K562 (cell line): Measurements from ENCODE around the gene CFAP206. TPM values are rescaled to one million over a fixed set of nuclear protein-coding genes. Genes with fewer than 3 reads are reported as not detected.

Experiments
- CREB3 ChIP-seq: fragments of 450-650 bp; conservative IDR thresholded peaks from 2 replicates; pipeline ENCODE4 v1.6.1; 2016; ENCODE audit warnings: missing genetic modification characterization, low read depth, mild to moderate bottlenecking, missing compliant biosample characterization, moderate library complexity
- DEAF1 ChIP-seq: fragments of 450-650 bp; formaldehyde crosslinking; IDR thresholded peaks from 2 replicates; pipeline ENCODE4 v1.4.0; 2020; ENCODE audit warnings: mild to moderate bottlenecking, moderate library complexity
- EGR1 ChIP-seq: fragments of 450-650 bp; conservative IDR thresholded peaks from 2 replicates; pipeline ENCODE4 v1.6.1; 2017; ENCODE audit warnings: mild to moderate bottlenecking
- HLTF ChIP-seq: fragments of 450-650 bp; IDR thresholded peaks from 2 replicates; pipeline ENCODE4 v1.6.1; 2016
- HNRNPL ChIP-seq: fragments of 200-400 bp; formaldehyde crosslinking; IDR thresholded peaks from 2 replicates; pipeline ENCODE4 v1.6.1; 2017; ENCODE audit warnings: low read depth, mild to moderate bottlenecking, low read length
- NFE2L1 ChIP-seq: fragments of 450-650 bp; IDR thresholded peaks from 2 replicates; pipeline ENCODE4 v1.6.1; 2016; ENCODE audit warnings: missing genetic modification characterization, low read depth, mild to moderate bottlenecking, missing compliant biosample characterization, moderate library complexity, borderline replicate concordance
- NFYB ChIP-seq: IDR thresholded peaks from 2 replicates; pipeline ENCODE4 v1.6.1; 2011; ENCODE audit warnings: mild to moderate bottlenecking, moderate library complexity; ENCODE audit not compliant: insufficient read length; ENCODE audit errors: extremely low read depth
- PTRF ChIP-seq: fragments of 450-650 bp; IDR thresholded peaks from 2 replicates; pipeline ENCODE4 v1.6.1; 2016; ENCODE audit warnings: mild to moderate bottlenecking, missing genetic modification characterization, missing compliant biosample characterization
- RBM15 ChIP-seq: fragments of 200-400 bp; formaldehyde crosslinking; IDR thresholded peaks from 2 replicates; pipeline ENCODE4 v1.6.1; 2018; ENCODE audit warnings: mild to moderate bottlenecking, low read length, moderate library complexity; ENCODE audit not compliant: insufficient read depth
- SIN3B ChIP-seq: fragments of 450-650 bp; IDR thresholded peaks from 2 replicates; pipeline ENCODE4 v1.6.1; 2017; ENCODE audit warnings: low read depth, mild to moderate bottlenecking, moderate library complexity
- SLC30A9 ChIP-seq: fragments of 250-450 bp; sonication (Bioruptor Pico); IDR thresholded peaks from 2 replicates; pipeline ENCODE4 v1.8.0; 2022; ENCODE audit warnings: mild to moderate bottlenecking, moderate library complexity
- STAT5B ChIP-seq: fragments of 250-450 bp; sonication (Bioruptor Pico); IDR thresholded peaks from 2 replicates; pipeline ENCODE4 v1.8.0; 2021; ENCODE audit warnings: mild to moderate bottlenecking, inconsistent platforms
- TEAD2 ChIP-seq: fragments of 450-650 bp; IDR thresholded peaks from 2 replicates; pipeline ENCODE4 v1.6.1; 2016; ENCODE audit warnings: missing genetic modification characterization, control low read depth, missing compliant biosample characterization
- TRIM24 ChIP-seq, 2 experiments: fragments of 450-650 bp; IDR thresholded peaks; 2 replicates each; pipeline ENCODE4 v1.6.1; 2016
- ZFPM2 ChIP-seq: fragments of 250-450 bp; sonication (Bioruptor Pico); IDR thresholded peaks from 2 replicates; pipeline ENCODE4 v1.5.1; 2022; ENCODE audit warnings: mild to moderate bottlenecking
- ZNF24 ChIP-seq: fragments of 450-650 bp; IDR thresholded peaks from 2 replicates; pipeline ENCODE4 v1.6.1; 2016
- ZNF311 ChIP-seq: fragments of 250-450 bp; sonication (Bioruptor Pico); IDR thresholded peaks from 2 replicates; pipeline ENCODE4 v1.4.0; 2020; ENCODE audit warnings: mild to moderate bottlenecking, moderate library complexity
- ZNF668 ChIP-seq: fragments of 250-450 bp; sonication (Bioruptor Pico); IDR thresholded peaks from 2 replicates; pipeline ENCODE4 v1.8.0; 2022; ENCODE audit warnings: mild to moderate bottlenecking, inconsistent platforms
- polyA plus RNA-seq, 8 experiments: library from polyadenylated mRNA; depleted of rRNA in 4 of 8; stranded (reverse) in 5 of 8; unstranded in 3 of 8; fragments of >200 nt; fragmentation: Nextera tagmentation in 2 of 8; fragmentation: Illumina TruSeq in 1 of 8; extraction: Ambion mirVana in 2 of 8; extraction: Trizol in 1 of 8; gene quantifications; 2 replicates each; pipeline versions ENCODE4 v1.2.1 to v1.2.3, GENCODE V29; 2011 to 2014; ENCODE audit warnings: inconsistent platforms in 1 of 8, missing spikeins in 1 of 8
- total RNA-seq, 7 experiments: library from RNA; depleted of rRNA in 6 of 7; stranded (reverse); fragments of >200 nt in 6 of 7; fragmentation: Illumina TruSeq in 2 of 7; extraction: Trizol in 2 of 7; gene quantifications; 2 replicates each; pipeline versions ENCODE4 v1.2.1 to v1.2.3, GENCODE V29; 2011 to 2021; ENCODE audit warnings: low replicate concordance in 1 of 7
- TF ChIP-seq, protein P1 (sequence below): sonication (generic); formaldehyde crosslinking; IDR thresholded peaks from 2 replicates; pipeline ENCODE4 v1.8.1; 2023; ENCODE audit warnings: missing genetic modification reagents, mild to moderate bottlenecking, borderline replicate concordance
- TF ChIP-seq, protein P2 (sequence below): fragments of 450-650 bp; IDR thresholded peaks from 2 replicates; pipeline ENCODE4 v1.6.1; 2014; ENCODE audit warnings: low read depth, mild to moderate bottlenecking, moderate library complexity, borderline replicate concordance

Gene CFAP206
- total and polyA plus RNA-seq, 9 of the 15 experiments (the other 6 are each of a cell fraction or from before 2014, with no cell fraction given), result 0.06 to 0.33 (median 0.18) TPM; not detected in 2

- TF ChIP-seq ZFPM2 (CRISPR knock-in tag), result no peak
- TF ChIP-seq RBM15, result no peak
- no peak for TF ChIP-seq TEAD2
- 0 out of 4 replicates have a peak, but pooled peaks of 1 of the 2 experiments have one; percentile 23 for TF ChIP-seq TRIM24 (IDR thresholded peaks at IDR 0.05)
- TF ChIP-seq NFYB, result no peak
- no peak for TF ChIP-seq NFE2L1 (tag)
- TF ChIP-seq ZNF311 (CRISPR knock-in tag), result no peak
- TF ChIP-seq EGR1, result peak; percentile 97
- TF ChIP-seq SLC30A9 (CRISPR knock-in tag), result no peak
- no peak for TF ChIP-seq STAT5B (CRISPR knock-in tag)
- TF ChIP-seq CREB3 (tag), result no peak
- no peak for TF ChIP-seq HLTF
- TF ChIP-seq ZNF668 (CRISPR knock-in tag), result no peak
- 0 out of 2 replicates have a peak, but pooled peaks have one; percentile 46 for TF ChIP-seq SIN3B
- TF ChIP-seq, protein P1, sequence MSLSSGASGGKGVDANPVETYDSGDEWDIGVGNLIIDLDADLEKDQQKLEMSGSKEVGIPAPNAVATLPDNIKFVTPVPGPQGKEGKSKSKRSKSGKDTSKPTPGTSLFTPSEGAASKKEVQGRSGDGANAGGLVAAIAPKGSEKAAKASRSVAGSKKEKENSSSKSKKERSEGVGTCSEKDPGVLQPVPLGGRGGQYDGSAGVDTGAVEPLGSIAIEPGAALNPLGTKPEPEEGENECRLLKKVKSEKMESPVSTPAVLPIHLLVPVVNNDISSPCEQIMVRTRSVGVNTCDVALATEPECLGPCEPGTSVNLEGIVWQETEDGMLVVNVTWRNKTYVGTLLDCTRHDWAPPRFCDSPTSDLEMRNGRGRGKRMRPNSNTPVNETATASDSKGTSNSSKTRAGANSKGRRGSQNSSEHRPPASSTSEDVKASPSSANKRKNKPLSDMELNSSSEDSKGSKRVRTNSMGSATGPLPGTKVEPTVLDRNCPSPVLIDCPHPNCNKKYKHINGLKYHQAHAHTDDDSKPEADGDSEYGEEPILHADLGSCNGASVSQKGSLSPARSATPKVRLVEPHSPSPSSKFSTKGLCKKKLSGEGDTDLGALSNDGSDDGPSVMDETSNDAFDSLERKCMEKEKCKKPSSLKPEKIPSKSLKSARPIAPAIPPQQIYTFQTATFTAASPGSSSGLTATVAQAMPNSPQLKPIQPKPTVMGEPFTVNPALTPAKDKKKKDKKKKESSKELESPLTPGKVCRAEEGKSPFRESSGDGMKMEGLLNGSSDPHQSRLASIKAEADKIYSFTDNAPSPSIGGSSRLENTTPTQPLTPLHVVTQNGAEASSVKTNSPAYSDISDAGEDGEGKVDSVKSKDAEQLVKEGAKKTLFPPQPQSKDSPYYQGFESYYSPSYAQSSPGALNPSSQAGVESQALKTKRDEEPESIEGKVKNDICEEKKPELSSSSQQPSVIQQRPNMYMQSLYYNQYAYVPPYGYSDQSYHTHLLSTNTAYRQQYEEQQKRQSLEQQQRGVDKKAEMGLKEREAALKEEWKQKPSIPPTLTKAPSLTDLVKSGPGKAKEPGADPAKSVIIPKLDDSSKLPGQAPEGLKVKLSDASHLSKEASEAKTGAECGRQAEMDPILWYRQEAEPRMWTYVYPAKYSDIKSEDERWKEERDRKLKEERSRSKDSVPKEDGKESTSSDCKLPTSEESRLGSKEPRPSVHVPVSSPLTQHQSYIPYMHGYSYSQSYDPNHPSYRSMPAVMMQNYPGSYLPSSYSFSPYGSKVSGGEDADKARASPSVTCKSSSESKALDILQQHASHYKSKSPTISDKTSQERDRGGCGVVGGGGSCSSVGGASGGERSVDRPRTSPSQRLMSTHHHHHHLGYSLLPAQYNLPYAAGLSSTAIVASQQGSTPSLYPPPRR, result no peak
- no peak for TF ChIP-seq HNRNPL
- no peak for TF ChIP-seq PTRF (tag)
- TF ChIP-seq, protein P2, sequence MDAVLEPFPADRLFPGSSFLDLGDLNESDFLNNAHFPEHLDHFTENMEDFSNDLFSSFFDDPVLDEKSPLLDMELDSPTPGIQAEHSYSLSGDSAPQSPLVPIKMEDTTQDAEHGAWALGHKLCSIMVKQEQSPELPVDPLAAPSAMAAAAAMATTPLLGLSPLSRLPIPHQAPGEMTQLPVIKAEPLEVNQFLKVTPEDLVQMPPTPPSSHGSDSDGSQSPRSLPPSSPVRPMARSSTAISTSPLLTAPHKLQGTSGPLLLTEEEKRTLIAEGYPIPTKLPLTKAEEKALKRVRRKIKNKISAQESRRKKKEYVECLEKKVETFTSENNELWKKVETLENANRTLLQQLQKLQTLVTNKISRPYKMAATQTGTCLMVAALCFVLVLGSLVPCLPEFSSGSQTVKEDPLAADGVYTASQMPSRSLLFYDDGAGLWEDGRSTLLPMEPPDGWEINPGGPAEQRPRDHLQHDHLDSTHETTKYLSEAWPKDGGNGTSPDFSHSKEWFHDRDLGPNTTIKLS, result peak; percentile 97
- no peak for TF ChIP-seq ZNF24
- TF ChIP-seq DEAF1, result no peak
Measured at GRCh38 chr6:87472525-87473418, 65.0 kb downstream of the CFAP206 start, which contains the start of gene SLC35A1 (continued).
